Activated T-helper 2 cell treated with anti-CD3 and anti-CD28 coated beads, Interferon-gamma antibody, Interleukin-2, Interleukin-4, amounts not matched to agents 10 μg/mL and 5 μg/mL and 100 μg/mL, durations not matched to agents 14 hours and 24 hours and 36 hours (primary cell): ENCODE results near the gene PLA2G2F. TPM values are rescaled to one million over a fixed set of nuclear protein-coding genes. Genes with fewer than 3 reads are reported as not detected.

Experiments
- DNase-seq: peaks from one replicate; pipeline ENCODE4 v3.0.0; 2021; ENCODE audit warnings: low spot score
- H3K27ac Mint-ChIP-seq: one replicate; pipeline ENCODE4 v1.8.0; 2021; ENCODE audit warnings: mixed read lengths
- H3K27me3 Mint-ChIP-seq: one replicate; pipeline ENCODE4 v1.8.0; 2021; ENCODE audit warnings: low read depth, mixed read lengths
- H3K36me3 Mint-ChIP-seq: one replicate; pipeline ENCODE4 v1.8.0; 2021; ENCODE audit warnings: low read depth, mixed read lengths
- H3K4me1 Mint-ChIP-seq: one replicate; pipeline ENCODE4 v1.8.0; 2021; ENCODE audit warnings: low read depth, mixed read lengths
- H3K4me3 Mint-ChIP-seq: one replicate; pipeline ENCODE4 v1.8.0; 2021; ENCODE audit warnings: low read depth, mild to moderate bottlenecking, moderate library complexity, mixed read lengths
- H3K9me3 Mint-ChIP-seq: one replicate; pipeline ENCODE4 v1.8.0; 2021; ENCODE audit warnings: mixed read lengths
- intact Hi-C: fragments of 100-400 bp; cut with micrococcal nuclease; formaldehyde crosslinking; loops from one replicate; pipeline ENCODE4 v1.15.1; 2023
- total RNA-seq: library from RNA; stranded (reverse); gene quantifications from 2 replicates; pipeline ENCODE4 v1.2.3, GENCODE V29; 2022

The PLA2G2F gene
- total RNA-seq, 1 donor from 2014 or later: not detected

DNA sequence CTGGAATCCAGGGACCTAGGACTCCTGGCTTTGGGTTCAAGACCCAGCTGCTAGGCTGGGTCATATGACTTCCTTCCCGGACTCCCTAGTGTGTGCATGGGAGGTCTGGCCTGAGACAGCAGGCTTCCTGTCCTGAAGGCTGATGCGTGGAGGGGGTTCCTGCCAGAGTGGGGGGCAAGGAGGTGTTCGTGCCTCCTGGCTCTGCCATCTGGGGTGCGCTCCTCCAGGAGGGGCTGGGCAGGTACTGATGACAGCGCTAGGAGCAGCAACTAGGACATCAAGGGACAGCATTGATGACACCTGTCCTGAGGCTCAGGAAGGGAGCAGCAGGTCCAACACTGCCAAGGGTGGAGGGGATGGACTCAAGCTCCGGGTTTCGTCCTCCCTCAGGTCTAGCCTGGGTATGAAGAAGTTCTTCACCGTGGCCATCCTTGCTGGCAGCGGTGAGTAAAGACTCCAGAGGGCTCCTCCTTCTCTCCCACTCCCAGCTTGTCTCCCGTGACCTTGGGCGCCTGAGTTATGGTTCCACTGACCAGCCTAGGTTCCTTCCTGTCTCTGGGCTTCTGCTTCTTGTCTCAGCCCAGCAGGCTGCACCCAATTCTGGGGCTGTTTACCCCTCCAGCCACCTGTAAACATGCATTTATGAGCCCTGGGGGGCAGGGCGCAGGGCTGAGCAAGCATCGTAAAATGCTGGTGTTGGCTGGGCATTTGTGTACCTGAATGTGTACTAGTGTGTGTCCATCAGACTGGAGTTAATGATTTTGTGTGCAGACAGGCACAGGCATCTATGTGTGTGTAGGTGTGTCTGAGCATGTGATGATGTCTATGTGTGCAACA is 871 bp downstream of the PLA2G2F start:
- no peaks in the 10 kb centered on the region for H3K4me1 Mint-ChIP-seq
- no peak overlapping the region for H3K27ac Mint-ChIP-seq
- no peaks in the 10 kb centered on the region for H3K36me3 Mint-ChIP-seq
- H3K27me3 Mint-ChIP-seq: peaks cover 3% of the 10 kb centered on the region
- DNase-seq: no peak
- no peaks in the 10 kb centered on the region for H3K9me3 Mint-ChIP-seq
- H3K4me3 Mint-ChIP-seq: no peak overlapping the region
- intact Hi-C loops: no loop called here

DNA sequence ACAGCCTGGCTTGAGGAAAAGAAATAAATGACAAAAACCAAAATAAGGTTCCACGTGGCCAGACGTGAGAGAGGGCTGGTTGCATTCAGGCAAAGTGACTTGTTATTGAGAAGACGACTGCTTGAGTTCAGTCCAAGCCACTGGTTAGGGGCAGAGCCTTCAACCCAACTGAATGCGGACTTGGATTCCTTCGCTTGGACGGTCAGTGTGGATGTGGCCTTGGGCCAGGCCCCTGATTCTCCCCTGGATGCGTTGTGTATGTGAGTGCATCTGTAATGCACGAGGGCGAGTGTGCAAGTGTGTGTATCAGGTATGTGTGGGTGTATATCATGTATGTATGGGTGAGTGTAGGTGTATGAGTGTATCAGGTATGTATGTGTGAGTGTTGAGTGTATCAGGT is 1.9 kb downstream of the PLA2G2F start:
- H3K36me3 Mint-ChIP-seq: no peaks in the 10 kb centered on the region
- H3K27ac Mint-ChIP-seq: no peak overlapping the region
- no peaks in the 10 kb centered on the region for H3K27me3 Mint-ChIP-seq
- DNase-seq: no peak
- no peaks in the 10 kb centered on the region for H3K4me1 Mint-ChIP-seq
- no peak overlapping the region for H3K4me3 Mint-ChIP-seq
- intact Hi-C loops: no loop called here
- no peaks in the 10 kb centered on the region for H3K9me3 Mint-ChIP-seq

DNA sequence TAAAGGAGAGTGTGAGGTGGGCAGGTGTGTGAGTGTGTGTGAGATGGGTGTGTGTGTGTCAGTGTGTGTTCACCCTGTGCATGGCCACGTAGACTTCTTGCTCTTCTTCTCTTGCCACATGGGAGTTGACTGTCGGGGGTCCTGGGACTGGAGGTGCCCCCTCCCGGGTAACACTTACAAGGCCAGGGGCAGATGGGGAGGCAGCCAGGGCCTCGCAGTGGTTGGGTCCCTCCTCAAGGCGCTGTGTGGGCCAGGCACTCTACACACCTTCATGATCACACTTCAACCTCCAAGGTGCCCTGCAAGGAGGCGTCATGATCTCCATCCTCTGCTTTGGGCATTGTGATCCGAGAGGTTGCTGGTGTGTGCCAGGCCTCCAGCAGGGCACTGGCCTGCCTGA is 2.3 kb downstream of the PLA2G2F start:
- no peak overlapping the region for H3K27ac Mint-ChIP-seq
- no peaks in the 10 kb centered on the region for H3K36me3 Mint-ChIP-seq
- H3K4me1 Mint-ChIP-seq: no peaks in the 10 kb centered on the region
- H3K9me3 Mint-ChIP-seq: no peaks in the 10 kb centered on the region
- intact Hi-C loops: no loop called here
- no peak overlapping the region for H3K4me3 Mint-ChIP-seq
- no peak for DNase-seq
- H3K27me3 Mint-ChIP-seq: no peaks in the 10 kb centered on the region

DNA sequence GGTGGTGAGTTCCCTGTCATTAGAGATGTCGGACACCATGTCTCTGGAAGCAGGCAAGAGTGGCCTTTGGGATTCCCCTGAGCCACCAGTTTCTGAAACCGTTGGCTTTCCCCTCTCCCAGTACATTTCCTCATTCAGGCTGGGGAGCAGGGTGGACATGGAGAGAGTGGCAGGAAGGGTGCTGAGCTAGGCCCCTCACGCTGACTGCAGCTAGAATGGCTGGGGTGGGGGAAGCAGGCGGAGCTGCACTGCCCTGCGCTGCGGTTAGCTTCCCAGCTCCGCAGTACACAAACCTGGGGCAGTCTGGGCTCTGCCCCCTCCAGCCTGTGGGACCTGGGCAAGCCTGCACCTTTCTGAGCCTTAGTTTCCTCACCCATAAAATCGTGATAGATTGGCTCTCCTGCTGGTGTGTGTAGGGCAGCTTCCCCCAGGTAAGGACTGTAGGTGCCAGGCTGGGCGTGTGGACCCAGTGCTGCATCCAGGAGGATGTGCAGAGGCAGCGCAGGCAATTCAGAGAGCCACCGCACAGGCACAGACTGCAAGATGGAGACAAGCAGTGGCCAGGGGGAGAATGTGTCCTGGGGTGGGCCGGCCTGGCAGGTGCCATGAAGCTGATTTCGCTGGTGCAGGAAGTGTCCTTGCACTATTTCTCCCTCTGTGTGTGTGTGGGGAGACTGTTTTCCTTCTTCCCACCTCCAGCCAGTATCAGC is 3.0 kb downstream of the PLA2G2F start:
- H3K9me3 Mint-ChIP-seq: no peaks in the 10 kb centered on the region
- intact Hi-C loops: no loop called here
- no peak for DNase-seq
- H3K36me3 Mint-ChIP-seq: no peaks in the 10 kb centered on the region
- H3K27ac Mint-ChIP-seq: no peak overlapping the region
- H3K4me1 Mint-ChIP-seq: no peaks in the 10 kb centered on the region
- H3K4me3 Mint-ChIP-seq: no peak overlapping the region
- H3K27me3 Mint-ChIP-seq: no peaks in the 10 kb centered on the region

DNA sequence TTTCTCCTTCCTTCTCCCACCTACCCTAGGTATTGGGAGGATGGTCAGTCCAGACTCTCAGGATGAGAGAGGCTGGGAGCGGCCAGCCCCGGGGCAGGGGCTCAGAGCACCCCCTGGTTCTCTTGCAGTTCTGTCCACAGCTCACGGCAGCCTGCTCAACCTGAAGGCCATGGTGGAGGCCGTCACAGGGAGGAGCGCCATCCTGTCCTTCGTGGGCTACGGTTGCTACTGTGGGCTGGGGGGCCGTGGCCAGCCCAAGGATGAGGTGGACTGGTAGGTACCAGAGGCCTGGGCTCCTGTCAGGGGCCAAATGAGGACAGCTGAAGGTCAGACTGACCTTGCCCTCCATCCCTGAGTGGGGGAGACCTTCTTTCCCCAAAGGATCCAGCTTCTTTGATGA is 4.2 kb downstream of the PLA2G2F start:
- Mint-ChIP-seq H3K4me1 (no peaks in the 10 kb centered on the region), H3K9me3 (no peaks in the 10 kb centered on the region), H3K27ac (no peak overlapping the region), H3K4me3 (no peak overlapping the region), H3K36me3 (no peaks in the 10 kb centered on the region), H3K27me3 (no peaks in the 10 kb centered on the region)
- DNase-seq: no peak
- intact Hi-C loops: no loop called here

DNA sequence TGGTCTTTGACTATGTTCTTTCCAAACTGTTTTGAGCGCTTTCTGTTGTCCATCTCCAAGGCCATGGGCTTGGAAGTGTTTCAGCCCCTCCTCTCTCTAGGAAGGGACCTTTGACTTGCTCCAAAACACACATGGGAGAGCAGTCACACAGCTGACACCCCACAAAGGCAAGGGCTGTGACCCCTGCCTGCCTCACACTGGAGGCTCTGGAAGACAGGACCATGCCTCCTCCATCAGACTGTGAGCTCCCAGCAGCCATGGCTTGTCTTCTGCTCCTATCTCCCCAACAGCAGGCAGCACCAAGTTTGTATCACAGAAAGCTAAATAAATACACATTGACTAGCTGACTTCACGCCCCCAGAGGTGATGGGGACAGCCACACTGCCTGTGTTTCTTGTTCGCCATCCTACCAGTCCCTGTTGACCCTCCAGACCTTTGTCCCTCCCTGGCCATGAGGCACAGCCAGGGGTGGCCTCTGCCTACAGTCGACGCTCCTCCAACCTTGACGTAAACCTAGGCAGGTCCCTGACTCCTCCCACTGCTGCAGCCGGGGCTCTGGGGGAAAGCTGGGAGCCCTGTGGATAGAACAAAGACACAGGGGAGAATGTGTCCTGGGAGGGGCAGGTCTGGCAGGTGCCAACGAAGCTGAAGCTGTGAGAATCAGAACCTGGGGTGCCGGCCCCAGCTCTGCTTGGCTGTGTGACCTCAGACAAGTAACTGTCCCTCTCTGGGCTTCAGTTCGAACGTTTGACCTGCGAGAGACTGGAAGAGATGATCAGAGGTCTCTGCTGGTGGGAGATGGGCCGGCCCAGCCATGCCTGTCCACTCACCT is 4.8 kb downstream of the PLA2G2F start:
- intact Hi-C loops: no loop called here
- no peaks in the 10 kb centered on the region for H3K27me3 Mint-ChIP-seq
- H3K4me3 Mint-ChIP-seq: no peak overlapping the region

DNA sequence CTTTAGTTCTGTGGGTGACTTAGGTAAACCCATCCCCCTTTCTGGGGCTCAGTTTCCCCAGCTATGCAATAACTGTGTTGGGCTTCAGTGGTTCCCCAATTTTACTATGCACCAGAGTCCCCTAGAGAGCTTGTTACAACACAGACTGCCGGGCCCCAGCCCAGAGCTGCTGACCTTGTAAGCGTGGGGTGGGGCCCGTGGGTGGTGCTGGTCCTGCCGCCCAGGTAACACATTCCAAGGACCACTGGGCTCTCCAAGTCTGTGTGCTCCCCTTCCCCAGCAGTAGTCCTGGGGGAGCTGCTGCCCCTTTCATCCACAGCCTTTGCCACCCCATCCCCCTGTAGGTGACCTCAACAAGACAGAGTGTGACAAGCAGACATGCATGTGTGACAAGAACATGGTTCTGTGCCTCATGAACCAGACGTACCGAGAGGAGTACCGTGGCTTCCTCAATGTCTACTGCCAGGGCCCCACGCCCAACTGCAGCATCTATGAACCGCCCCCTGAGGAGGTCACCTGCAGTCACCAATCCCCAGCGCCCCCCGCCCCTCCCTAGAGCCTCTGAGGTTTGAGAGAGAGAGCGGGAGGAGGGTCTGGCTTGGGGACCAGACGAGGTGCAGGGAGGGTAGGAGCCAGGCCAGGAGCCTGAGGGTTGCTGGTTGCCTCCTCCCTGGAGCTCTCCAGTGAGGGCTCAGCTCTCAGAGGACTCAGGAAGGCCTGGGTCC is 8.9 kb downstream of the PLA2G2F start:
- H3K27me3 Mint-ChIP-seq: no peaks in the 10 kb centered on the region
- no peak for DNase-seq
- H3K36me3 Mint-ChIP-seq: no peaks in the 10 kb centered on the region
- no peak overlapping the region for H3K27ac Mint-ChIP-seq
- H3K9me3 Mint-ChIP-seq: no peaks in the 10 kb centered on the region
- intact Hi-C loops: no loop called here
- H3K4me1 Mint-ChIP-seq: no peaks in the 10 kb centered on the region
- no peak overlapping the region for H3K4me3 Mint-ChIP-seq

More for the DNA sequence above, 4.8 kb downstream of the PLA2G2F start:
- no peaks in the 10 kb centered on the region for H3K9me3 Mint-ChIP-seq
- H3K4me1 Mint-ChIP-seq: no peaks in the 10 kb centered on the region
- DNase-seq: no peak
- no peak overlapping the region for H3K27ac Mint-ChIP-seq
- no peaks in the 10 kb centered on the region for H3K36me3 Mint-ChIP-seq

DNA sequence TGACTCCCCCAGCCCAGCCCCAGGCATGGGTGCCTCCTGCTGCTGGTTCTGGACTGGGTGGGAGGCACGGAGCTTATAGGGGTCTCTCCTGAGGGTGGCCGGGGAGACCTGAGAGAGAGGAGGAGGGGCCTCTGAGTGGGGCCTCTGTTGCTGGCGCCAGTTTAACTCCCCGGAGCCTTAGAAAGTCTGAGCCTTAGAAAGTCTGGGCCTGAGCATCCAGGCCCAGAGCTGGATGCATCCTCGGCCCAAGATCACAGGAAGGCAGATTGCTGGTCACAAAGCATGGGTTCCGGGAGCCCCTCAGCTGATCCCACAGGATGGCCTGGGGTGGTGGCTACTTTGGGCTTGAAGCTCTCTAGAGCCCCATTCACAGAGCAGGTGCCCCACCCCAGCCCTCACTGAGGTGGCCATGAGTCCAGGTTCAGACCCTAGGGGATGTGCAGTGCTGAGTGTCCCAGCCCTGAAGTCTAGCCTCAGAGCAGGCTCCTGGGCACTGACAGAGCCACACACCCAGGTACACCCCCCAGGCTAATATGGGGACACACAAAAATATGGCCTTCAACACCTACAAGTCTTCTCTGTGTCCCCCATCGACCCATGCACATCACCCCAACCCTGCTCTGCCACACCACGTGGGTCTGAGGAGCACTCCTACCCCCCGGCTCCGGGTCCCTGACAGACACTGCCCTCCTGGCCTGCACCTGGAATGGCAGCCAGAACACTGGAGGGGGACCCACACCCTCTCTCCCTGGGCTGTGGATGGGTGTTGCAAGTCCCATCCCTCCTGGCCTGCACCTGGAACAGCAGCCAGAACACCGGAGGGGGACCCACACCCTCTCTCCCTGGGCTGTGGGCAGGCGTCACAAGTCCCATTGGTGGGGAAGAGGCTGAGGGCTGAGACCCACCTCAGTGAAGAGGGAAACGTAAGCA is 9.7 kb downstream of the PLA2G2F start:
- Mint-ChIP-seq H3K27me3 (no peaks in the 10 kb centered on the region), H3K4me3 (no peak overlapping the region), H3K4me1 (no peaks in the 10 kb centered on the region), H3K27ac (no peak overlapping the region), H3K36me3 (no peaks in the 10 kb centered on the region), H3K9me3 (no peaks in the 10 kb centered on the region)
- DNase-seq: no peak
- intact Hi-C loops: no loop called here

DNA sequence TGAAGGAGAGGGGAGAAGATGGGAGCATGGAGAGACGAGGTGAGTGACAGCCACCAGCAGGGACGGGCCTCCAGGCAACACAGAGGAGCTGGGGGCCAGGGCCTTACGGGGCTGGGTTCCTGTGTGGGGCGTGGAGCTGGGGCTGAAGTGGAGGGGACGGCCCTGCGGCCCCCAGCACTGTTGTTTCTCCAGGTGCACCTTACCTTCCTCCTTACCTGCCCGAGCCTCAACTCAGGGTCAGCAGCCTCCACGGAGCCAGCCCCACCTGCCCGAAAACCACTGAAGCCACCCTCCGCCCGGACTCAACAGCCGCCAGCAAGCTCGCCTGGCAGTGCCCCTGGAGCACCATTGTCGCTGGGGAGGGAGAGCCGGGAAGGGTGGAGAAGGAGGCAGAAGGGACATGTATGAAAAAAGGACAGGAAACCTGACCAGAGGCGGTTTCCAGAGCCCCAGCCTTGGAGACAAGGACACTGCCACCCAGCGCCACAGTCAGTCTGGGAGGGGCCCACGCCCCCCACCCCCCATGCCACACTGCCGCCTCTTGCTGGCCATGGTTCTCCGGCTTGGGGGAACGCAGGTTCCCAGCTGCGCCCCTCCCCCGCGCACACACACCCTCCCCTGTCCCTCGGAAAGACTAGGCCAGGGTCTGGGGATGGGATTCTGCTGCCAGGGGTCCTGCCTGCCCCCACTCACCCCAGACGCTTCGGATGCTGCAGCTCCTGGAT is 10.6 kb downstream of the PLA2G2F start:
- DNase-seq: no peak
- H3K4me3 Mint-ChIP-seq: no peak overlapping the region
- intact Hi-C loops: no loop called here

DNA sequence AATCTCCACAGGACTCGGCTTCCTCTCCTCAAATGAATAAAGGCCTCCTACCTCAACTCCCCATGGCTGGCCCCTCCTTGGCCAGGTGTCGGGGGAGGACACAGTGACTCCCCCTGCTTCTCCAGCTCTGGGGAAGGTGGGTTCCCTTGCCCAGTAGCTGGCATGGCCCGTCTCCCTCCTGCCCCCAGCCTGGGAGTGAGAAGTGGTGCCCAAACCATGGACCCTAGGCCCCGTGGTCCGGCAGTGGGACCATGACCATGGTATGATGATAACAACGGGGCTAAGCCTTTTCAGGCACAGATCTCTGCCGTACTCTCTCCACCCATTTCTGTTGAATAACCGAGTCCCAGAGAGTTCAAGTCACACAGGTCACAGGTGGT is 11.2 kb downstream of the PLA2G2F start:
- intact Hi-C loops: no loop called here
- Mint-ChIP-seq H3K27ac (no peak overlapping the region), H3K4me1 (peaks cover 8% of the 10 kb centered on the region), H3K36me3 (no peaks in the 10 kb centered on the region), H3K4me3 (no peak overlapping the region), H3K9me3 (no peaks in the 10 kb centered on the region), H3K27me3 (no peaks in the 10 kb centered on the region)
- DNase-seq: no peak

More for the DNA sequence above, 10.6 kb downstream of the PLA2G2F start:
- Mint-ChIP-seq H3K4me1 (peaks cover 6% of the 10 kb centered on the region), H3K27ac (no peak overlapping the region), H3K27me3 (no peaks in the 10 kb centered on the region), H3K36me3 (no peaks in the 10 kb centered on the region), H3K9me3 (no peaks in the 10 kb centered on the region)

DNA sequence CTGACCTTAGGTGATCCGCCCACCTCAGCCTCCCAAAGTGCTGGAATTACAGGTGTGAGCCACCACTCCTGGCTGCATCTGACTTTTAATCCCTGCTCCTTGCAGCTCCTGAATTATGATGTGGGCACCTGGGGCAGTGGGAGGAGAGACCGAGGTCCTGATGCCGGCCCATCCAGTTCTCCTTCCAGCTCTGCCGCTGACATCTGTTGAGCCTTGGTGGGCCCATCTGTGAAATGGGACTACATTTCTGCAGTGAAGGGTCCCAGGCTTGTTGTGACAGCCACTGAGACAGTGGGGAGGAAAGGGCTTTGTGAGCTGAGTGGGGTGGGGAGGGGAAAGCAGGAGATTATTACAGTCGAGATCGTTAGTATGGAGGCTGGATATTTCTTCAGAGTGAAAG is 11.8 kb downstream of the PLA2G2F start:
- no peak overlapping the region for H3K4me3 Mint-ChIP-seq
- H3K27me3 Mint-ChIP-seq: no peaks in the 10 kb centered on the region
- H3K27ac Mint-ChIP-seq: no peak overlapping the region
- no peaks in the 10 kb centered on the region for H3K36me3 Mint-ChIP-seq
- intact Hi-C loops: no loop called here
- H3K4me1 Mint-ChIP-seq: peaks cover 8% of the 10 kb centered on the region
- no peak for DNase-seq
- no peaks in the 10 kb centered on the region for H3K9me3 Mint-ChIP-seq
